NCI-H510A treated with DMSO at 0.1 percent for 48 hours (cell line): ENCODE data around the gene GH2.
"Not testable (repeated sequence)": the region's sequence is repeated elsewhere in the genome, so short reads cannot be mapped to it uniquely, and the experiment has no call there.

Experiments used
- DNase-seq: peaks from one replicate; lab custom pipeline; 2025; lab: John Stamatoyannopoulos, UW

The GH2 gene

GRCh38 chr17:63911041-63911635 is 29.4 kb upstream of the GH2 start, which contains the start of gene CSHL1:
TSS of gene CSHL1 (minus strand) at chr17:63911258. CDS start at chr17:63911196, 62 bp downstream.
- DNase-seq: no peak

- no peak for DNase-seq
Observed at GRCh38 chr17:63910096-63910495, 28.4 kb upstream of the GH2 start.

GRCh38 chr17:63909586-63909985 is 27.8 kb upstream of the GH2 start:
- DNase-seq: not testable (repeated sequence)

- peak; percentile 50 for DNase-seq
Observed at GRCh38 chr17:63907161-63907778, 25.5 kb upstream of the GH2 start.

- not testable (repeated sequence) for DNase-seq
Observed at GRCh38 chr17:63904796-63905195, 23.1 kb upstream of the GH2 start.

GRCh38 chr17:63903787-63904201 is 22.1 kb upstream of the GH2 start:
- peak; percentile 34 for DNase-seq

- not testable (repeated sequence) for DNase-seq
Observed at GRCh38 chr17:63901971-63902370, 20.2 kb upstream of the GH2 start.

- not testable (repeated sequence) for DNase-seq
Observed at GRCh38 chr17:63898899-63899798, 17.4 kb upstream of the GH2 start.

GRCh38 chr17:63896524-63897354 is 15.0 kb upstream of the GH2 start, which contains the start of gene CSH1:
TSS of gene CSH1 (minus strand) at chr17:63896574. CDS start at chr17:63896511, 63 bp downstream.
- not testable (repeated sequence) for DNase-seq

GRCh38 chr17:63894821-63895220 is 13.1 kb upstream of the GH2 start:
- not testable (repeated sequence) for DNase-seq

- DNase-seq: not testable (repeated sequence)
Observed at GRCh38 chr17:63894021-63894420, 12.3 kb upstream of the GH2 start.

GRCh38 chr17:63892316-63893037 is 10.7 kb upstream of the GH2 start:
- not testable (repeated sequence) for DNase-seq

- peak; percentile 35 for DNase-seq
Observed at GRCh38 chr17:63889026-63889848, 7.5 kb upstream of the GH2 start.

GRCh38 chr17:63885119-63885518 is 3.4 kb upstream of the GH2 start:
- not testable (repeated sequence) for DNase-seq

GRCh38 chr17:63882626-63883126 is 932 bp upstream of the GH2 start:
- DNase-seq: not testable (repeated sequence)

GRCh38 chr17:63881337-63881736 is 407 bp downstream of the GH2 start:
- not testable (repeated sequence) for DNase-seq

GRCh38 chr17:63880706-63881105 is 1.0 kb downstream of the GH2 start:
- no peak for DNase-seq

- DNase-seq: not testable (repeated sequence)
Observed at GRCh38 chr17:63878413-63878812, 3.3 kb downstream of the GH2 start.

GRCh38 chr17:63874693-63875092 is 7.1 kb downstream of the GH2 start:
- not testable (repeated sequence) for DNase-seq
